ENCODE results near the gene VPS13D. TPM values are rescaled to one million over a fixed set of nuclear protein-coding genes. Genes with fewer than 3 reads are reported as not detected.

The VPS13D gene
- total RNA-seq, 1 experiment from 2014 or later, result 31.6 TPM

- H3K4me3 ChIP-seq (replicated peaks in 1 of 2; ENCODE audit: low read depth in 1 of 2, low read length in 2 of 2), result no peak overlapping the region
- ChIA-PET RAD21 (ENCODE audit: low non-redundant PET in 1 of 2, low total read pairs in 2 of 2, uncharacterized antibody in 2 of 2, unreplicated experiment in 2 of 2) (no interaction called here), POLR2A (no interaction called here), CTCF (no interaction called here)
- DNase-seq (ENCODE audit: low read depth, low spot score), result no peak
- H3K36me3 ChIP-seq (ENCODE audit: control insufficient read depth in 1 of 2, insufficient read depth in 2 of 2, low read length in 2 of 2), result 0 out of 4 replicates have a peak, but pooled peaks cover 0 to 2% of the 10 kb centered on the region in 2 experiments
- H3K4me2 ChIP-seq (ENCODE audit: low read length), result no peak overlapping the region
- H3K9me3 ChIP-seq (ENCODE audit: control insufficient read depth in 1 of 2, insufficient read depth in 1 of 2, low read depth in 1 of 2, low read length in 2 of 2), result no peaks in the 10 kb centered on the region
- no peaks in the 10 kb centered on the region for H3K4me1 ChIP-seq (ENCODE audit: control insufficient read depth in 1 of 2, insufficient read depth in 2 of 2, low read length in 2 of 2)
- intact Hi-C loops (cut with micrococcal nuclease), result loop anchor here (10.0 kb wide), 1 partner anchor 145 kb away; no protein-coding TSS in a partner anchor
- no peak for TF ChIP-seq YY1 (IDR thresholded peaks at IDR 0.05; ENCODE audit: extremely low read depth, insufficient replicate concordance, low read depth, low read length)
- no peak for TF ChIP-seq POLR2AphosphoS5 (IDR thresholded peaks at IDR 0.05; ENCODE audit: low read depth, low read length)
- TF ChIP-seq CEBPB (IDR thresholded peaks at IDR 0.05; ENCODE audit: low read depth), result no peak
- TF ChIP-seq ZNF274 (IDR thresholded peaks at IDR 0.05; ENCODE audit: low read depth, low read length), result no peak
- no peak for TF ChIP-seq RAD21 (IDR thresholded peaks at IDR 0.05; ENCODE audit: low read depth)
- TF ChIP-seq EGR1 (IDR thresholded peaks at IDR 0.05; ENCODE audit: low read depth), result no peak
- no peak for TF ChIP-seq EZH2phosphoT487 (IDR thresholded peaks at IDR 0.05; ENCODE audit: borderline replicate concordance)
- TF ChIP-seq FOSL1 (IDR thresholded peaks at IDR 0.05; ENCODE audit: low read depth), result no peak
- TF ChIP-seq REST (IDR thresholded peaks at IDR 0.05; ENCODE audit: low read depth), result no peak
- no peak for TF ChIP-seq EZH2 (IDR thresholded peaks at IDR 0.05)
- no peaks in the 10 kb centered on the region for H3K27me3 ChIP-seq (ENCODE audit: insufficient read depth, low read length)
- H3K9ac ChIP-seq (ENCODE audit: low read length), result no peak overlapping the region
- ATAC-seq, result no peak
- BruUV-seq (replicated peaks), result no TSS peak
- no peaks in the 10 kb centered on the region for H4K20me1 ChIP-seq (ENCODE audit: insufficient read depth)
- H3K79me2 ChIP-seq (ENCODE audit: insufficient read depth, low read length), result no peaks in the 10 kb centered on the region
- H3K27ac ChIP-seq (ENCODE audit: low read depth, low read length), result no peak overlapping the region
- no peaks in the 10 kb centered on the region for H3K9me2 ChIP-seq (ENCODE audit: insufficient read depth)
- H2AFZ ChIP-seq (ENCODE audit: low read depth, low read length, poor library complexity, severe bottlenecking), result no peak overlapping the region
These were observed 170.3 kb downstream of the VPS13D start for GRCh38 chr1:12400027-12400693.

All from HCT116 (cell line).